Hippocampal formation (tissue), 2 donors: Measurements from ENCODE around the gene CORIN.
"Not testable (repeated sequence)": the region's sequence is repeated elsewhere in the genome, so short reads cannot be mapped to it uniquely, and the experiment has no call there.

Source experiments
- DNase-seq, 2 donors: peaks; one replicate each; lab custom pipeline; 2025; lab: John Stamatoyannopoulos, UW

Gene CORIN

DNA sequence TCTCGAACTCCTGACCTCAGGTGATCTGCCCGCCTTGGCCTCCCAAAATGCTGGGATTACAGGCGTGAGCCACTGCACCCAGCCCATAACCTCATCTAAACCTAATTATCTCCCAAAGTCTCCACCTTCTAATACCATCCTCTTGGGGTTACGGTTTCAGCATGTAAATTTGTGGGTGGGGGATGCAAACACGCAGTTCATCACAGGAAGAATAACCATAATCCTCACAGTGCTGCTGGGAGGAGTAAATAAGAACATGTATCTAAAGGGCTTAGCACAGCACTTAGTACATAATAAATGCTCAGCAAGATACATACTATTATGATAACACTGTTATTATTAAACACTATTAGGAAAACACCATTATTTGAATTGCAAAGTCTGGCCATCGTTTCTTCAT lies 116.4 kb downstream of the CORIN start:
- no peak for DNase-seq

DNA sequence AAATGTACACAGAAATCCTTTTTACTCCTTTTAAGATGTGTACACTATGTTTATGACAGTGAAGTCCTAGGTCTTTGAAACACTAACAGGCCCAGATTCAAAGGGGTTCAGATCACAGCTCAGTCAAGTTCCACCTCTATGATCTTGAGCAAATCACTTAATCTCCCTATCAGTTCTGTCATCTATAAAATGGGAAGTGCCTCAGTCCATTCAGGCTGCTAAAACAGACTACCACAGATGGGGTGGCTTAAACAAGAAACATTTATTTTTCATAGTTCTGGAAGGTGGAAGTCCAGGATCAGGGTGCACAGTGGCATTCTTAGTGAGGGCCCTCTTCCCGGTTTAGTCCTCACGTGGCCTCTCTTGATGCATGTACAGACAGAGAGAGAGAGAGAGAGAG lies 117.1 kb downstream of the CORIN start:
- DNase-seq = no peak

DNA sequence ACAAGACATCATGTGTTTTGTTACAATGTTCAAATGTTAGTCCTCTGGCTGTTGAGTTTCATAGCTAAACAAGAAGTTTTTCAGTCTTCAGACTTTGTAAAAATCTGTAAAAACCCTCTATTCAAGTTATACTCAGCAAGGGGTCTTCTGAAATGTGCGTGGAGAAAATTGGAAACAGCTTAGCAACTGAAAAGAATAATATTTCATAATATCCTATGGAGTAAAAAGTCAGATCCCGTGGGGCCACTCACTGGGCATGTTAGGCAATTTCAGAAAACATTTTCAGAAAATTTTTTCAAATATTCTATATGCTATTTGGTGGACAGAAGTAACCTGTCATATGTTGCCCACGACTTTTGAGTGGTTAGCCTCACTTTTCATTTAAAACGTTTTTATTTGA lies 118.3 kb downstream of the CORIN start:
- no peak for DNase-seq

DNA sequence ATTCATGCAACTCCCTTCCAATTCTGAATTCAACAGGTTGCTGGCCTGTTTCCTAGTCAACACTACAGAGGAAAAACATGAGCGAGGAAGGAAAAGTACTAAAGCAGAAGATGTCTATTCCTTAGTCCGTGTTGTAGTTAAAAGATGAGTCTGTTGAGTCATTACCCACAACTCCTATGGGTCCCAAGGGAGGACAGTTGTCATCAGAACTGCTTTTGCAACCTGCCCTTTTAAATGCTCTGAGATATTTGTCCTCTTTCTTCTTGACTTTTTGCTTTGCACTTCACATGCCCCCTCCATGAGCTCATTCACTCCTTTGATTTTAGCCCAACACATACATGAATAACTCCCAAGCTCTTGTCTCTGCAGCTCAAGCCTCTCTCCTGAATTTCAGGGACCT lies 119.2 kb downstream of the CORIN start:
- DNase-seq = no peak

DNA sequence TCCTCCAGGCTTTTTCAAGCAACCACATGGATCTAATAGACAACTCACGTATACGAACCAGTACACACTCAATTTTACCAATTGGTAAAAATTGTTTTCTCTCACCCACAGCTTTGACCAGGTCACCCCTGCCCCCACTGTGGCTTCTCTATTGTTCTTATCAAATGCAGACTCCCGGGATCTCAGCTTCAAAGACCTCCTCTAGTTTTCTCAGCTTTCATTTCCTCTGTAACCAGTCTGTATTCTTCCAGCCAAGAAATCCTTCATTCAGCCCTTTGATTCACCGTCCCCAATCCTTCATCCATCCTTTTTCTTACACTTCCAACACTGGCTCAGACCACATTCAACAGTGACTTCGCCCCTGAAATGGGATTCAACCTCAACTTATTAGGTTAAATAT lies 120.7 kb downstream of the CORIN start:
- no peak for DNase-seq

DNA sequence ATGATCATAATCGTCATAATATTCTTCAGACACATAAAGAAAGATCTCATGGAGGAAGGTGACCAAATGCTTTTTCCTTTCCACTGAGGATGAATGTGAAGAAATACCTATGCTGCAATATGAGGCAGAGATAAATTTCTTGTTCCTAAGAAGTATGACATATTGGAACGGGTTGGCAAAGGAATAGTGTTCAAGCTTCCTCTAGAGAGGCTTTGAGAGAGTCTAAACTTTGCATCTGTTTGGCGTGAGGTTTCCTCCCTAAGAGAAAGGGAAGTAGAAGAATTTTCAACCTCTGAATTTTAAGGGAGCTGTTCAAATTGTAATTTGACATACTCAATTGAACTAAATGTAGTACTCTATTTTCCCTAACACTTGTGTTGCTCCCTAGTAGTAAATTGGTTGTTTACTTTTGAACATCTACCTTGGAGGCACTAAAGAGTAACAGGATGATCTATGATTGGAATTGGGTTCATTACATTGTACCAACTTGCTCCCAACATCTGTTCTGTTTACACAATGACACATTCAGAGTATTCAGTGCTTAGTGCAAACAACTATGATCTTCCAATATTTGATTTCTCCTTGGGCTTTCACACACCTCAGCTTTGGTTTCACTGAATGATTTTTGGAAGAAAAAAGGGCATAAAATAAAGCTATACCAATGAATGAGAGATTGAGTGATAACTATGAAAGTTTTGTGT lies 122.0 kb downstream of the CORIN start:
- no peak for DNase-seq

DNA sequence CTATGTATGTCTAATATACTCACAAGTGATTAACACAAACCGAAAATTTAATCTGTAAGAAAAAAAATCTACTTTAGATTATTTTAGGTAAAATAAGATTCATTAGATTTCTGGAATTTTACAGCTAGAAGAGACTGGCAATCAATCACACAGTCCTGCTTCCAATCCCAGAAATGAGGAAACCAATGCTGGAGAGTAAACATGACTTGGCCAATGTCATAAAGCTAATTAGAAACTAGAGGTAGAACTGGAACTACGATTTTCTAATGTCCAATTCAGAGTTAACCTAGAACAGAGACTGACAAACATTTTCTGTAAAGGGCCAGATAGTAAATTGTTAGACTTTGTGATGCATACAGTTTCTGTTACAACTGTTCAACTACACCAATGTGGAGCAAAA lies 123.6 kb downstream of the CORIN start:
- DNase-seq = no peak

DNA sequence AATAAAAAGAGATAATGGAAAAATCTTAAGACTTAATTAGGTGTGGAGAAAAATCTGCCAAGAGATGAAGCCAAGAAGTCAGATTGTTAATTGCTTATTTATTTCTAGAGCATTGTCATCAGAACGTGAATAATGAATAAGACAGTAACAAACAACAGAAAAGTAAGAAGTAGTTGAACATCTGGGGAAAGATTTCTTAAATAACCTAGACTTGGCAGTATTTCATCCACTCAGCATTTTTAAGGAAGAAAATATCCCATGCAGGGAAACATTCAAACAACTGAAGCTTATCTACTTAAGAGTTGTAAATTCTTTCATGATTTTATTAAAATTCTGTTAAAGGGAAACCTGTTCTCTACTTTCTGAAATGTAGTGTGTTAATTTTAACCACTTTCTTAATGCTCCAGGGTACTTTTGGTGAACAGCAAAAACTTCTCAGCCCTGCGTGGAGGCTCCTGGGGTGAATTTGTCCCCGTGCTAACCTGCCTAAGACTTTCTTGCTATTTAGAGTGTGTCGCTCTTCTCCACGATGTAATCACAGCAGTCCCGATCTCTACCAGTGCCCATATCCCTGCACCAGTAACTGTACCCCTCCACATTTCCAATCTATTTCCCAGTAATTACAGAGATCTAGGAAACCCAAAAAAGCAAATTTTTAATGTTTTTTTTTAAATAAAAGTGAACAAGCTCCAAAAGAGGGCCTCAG lies 124.6 kb downstream of the CORIN start:
- no peak for DNase-seq

DNA sequence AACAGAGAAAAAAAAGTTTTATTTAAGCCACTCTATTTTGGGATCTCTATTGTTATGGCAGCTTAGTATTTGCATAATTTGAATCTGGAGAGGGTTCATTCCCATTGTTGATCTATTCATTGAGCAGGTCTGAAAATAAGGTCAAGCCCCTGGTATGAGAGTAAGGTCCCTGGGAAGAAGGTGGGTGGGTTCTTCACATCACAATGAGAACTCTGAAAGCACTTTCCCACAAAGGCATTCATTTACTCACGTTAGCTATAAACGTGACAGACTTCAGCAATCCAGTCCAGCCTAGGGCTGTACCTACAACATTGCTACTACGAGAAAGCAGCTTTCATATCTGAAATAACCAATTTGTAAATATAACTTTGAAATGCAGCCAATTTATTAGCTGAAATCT lies 126.2 kb downstream of the CORIN start:
- no peak for DNase-seq

DNA sequence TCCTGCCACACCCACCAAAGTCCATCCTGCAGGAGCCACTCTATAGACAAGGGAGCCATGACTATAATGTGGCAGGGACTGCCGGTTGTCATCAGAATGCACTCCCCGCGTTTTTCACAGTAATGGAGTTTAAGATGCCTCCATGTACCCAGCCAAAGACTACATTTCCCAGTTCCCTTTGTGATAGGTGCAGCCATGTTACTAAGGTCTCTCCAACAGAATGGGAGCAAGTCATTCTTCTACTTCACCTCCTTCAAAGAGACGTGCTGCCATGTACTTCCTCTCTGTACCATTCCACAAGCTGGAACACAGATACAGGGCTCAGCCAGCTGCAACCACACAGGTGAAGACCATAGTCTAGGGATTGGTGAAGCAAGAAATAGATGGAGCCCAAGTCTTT lies 126.7 kb downstream of the CORIN start:
- no peak for DNase-seq

DNA sequence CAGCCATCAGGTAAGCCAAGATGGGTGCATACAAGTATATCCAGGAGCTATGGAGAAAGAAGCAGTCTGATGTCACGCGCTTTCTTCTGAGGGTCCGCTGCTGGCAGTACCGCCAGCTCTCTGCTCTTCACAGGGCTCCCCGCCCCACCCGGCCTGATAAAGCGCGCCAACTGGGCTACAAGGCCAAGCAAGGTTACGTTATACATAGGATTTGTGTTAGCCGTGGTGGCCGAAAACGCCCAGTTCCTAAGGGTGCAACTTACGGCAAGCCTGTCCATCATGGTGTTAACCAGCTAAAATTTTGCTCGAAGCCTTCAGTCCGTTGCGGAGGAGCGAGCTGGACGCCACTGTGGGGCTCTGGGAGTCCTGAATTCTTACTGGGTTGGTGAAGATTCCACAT lies 131.5 kb downstream of the CORIN start:
- DNase-seq = not testable (repeated sequence)

DNA sequence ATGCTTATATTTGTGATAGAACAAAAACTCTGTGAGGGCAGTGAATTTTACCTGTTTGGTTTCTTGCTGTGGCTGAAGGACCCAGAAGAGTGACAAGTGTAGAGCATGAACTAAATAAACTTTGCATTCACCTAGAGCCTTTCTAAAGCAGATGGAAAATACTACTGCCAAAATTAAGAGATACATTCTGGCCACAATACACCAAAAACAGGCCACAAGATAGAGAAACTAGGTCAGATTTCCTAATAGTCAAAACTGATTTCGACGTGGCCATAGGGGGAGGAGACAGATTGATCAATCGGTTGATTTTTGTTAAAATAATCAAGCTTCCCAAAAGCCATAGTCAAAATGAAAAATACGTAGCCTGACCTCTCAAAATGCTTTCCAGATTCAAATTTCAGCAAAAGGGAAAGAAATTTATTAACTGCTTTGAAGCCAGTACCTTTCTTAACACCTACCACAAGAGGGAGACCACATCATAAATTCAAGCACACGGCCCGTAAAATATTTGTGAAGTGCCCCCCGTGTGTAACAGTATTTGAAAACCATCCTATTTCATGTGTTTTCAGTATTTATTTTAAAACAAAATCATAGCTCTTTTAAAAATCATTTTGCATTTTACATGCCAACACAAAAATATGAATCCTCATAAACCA lies 132.4 kb downstream of the CORIN start:
- no peak for DNase-seq

DNA sequence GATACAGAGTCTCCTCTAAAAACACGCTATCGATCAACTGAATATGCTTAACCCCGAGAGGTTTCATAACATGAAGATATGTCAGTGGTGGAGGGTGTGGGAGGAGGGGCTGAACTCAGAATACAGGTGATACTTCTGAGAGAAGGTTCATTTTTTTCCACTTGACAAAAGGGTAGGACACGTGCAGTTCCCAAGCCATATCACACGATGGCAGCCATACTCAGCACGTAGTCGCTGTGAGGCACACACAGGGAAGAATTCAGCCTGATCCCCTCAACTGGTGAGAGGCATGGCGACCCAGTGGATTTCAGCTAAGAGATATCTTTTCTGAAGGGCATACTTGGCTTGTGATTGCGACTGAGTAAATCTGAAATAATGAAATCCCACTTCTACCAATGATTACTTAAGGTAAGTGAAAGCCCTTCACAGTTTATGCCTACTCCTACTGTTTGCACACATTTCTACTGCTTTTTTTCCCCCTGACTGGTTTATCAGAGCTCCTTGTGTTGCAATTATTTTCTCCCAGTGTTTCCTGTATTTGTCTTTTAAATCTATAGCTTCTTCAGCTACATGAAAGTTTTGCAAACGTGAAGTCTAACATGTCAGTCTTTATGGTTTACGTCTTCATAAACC lies 133.1 kb downstream of the CORIN start:
- no peak for DNase-seq

DNA sequence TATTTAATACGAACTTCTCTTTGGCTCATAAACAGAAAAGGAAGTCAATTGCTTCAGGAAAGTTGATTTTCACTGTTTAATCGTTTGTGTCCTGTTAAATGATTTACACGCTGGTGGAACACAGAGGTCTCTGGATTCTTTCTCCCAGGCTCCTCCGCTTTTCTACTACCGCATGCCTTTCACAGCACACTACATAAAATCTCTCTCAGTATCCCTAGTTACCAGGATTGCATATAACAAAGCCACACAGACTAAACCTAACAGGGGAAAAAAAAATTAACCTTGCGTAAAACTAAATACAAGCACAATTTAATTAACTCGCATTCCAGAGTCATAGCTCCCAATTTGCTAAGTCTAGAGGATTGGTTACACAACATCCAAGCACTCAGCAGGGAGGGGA lies 133.9 kb downstream of the CORIN start:
- no peak for DNase-seq

DNA sequence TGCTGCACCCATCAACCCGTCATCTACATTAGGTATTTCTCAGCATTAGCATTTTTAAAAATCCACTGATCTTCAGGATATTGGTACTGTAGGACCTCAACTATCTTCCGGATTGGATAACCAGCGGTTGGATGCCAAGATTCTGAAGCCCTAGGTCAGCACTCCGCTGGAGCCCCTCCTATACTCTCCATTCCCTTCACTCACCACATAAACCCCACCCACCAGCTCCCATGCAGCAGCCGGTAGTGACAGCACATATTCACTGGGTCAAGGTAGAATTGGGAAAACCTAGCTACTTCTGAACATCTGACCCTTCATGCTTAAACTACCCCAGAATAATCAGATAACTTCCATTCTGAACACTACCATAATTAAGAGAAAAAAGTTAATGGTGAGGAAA lies 134.9 kb downstream of the CORIN start:
- no peak for DNase-seq

DNA sequence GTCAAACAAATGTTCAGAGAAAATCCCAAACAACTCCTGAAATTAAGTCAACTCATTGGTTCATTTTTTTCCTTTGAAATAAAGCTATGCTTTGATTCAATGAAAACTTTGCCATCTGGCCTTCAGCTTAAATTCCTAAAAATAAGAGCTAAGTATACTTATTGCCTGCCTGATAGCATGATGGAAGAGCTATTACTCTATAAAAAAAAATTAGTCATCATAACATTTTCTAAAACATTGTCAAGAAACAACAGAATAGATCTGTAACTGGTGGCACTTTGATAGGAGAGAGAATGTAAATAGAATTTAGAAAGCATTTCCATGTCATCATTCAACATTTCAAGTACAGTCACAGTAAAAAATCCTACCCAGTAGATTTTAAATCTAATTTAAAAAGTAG lies 136.6 kb downstream of the CORIN start:
- no peak for DNase-seq

DNA sequence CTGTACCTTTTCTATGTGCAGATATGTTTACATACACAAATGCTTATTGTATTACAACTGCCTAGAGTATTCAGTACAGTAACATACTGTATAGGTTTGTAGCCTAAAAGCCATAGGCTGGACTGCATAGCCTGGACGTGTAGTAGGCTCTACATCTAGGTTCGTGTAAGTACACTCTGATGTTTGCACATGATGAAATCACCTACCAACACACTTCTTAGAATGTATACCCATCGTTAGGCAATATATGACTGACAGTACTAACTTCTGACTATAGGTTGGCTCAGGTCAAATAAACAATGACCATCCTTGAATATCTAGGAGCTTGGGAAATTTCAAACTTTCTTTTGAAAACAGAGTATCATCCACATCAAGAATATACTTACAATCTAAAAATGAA lies 139.0 kb downstream of the CORIN start:
- no peak for DNase-seq

DNA sequence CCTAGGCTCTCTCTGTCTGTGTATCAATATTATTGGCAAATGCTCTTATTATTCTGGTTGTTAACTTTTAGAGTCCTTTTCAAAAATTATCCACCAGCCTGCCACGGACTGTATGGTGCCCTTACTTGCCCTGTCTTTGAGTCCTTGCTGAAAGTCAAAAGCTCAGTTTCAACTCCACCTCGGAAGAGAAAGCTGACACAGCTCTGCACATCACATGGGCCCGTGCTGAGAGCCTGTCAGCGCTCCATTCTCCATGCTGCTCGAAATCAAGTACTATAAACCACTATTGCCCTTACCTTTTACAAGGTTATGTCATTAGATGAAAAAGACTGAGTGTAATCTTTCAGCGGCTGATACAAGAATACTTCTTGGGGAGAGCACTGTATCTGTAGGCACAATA lies 141.0 kb downstream of the CORIN start:
- DNase-seq = no peak

DNA sequence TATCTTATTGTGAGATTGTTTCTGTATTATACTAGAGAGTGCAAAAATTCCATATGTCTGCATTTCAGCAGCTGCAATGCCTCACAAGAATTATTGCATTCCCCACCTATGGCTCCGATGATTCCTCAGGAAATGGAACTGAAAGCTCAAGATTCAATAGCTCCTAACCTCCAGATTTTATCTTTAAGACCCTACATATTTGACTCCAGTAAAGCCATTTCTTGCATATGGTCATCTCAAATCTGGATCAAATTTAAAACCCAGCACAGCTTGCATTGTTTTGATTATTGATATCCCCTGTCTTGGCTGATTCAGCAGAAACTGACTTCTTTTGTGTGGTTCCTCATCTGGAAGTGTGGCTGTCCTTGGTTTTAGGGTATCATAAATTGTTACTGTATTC lies 142.6 kb downstream of the CORIN start:
- DNase-seq = no peak

DNA sequence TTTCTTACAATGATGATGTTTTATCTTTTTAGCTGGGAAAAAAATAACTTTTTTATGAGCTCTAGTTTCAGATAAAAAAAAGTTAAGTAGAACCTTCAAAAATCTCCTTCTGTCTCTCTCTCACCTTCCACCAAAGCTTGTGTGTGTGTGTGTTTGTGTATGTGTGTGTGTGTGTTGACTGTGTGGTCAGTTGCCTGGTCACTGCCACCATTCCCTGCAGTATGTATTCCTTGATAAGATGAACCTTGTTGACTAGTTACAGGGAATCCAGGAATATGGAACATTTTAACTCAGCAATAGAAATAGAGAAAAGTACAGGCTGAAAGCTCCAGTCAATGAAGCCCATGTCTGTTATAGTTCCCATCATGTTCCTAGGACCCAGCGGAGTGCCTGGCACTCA lies 143.5 kb downstream of the CORIN start:
- no peak for DNase-seq

DNA sequence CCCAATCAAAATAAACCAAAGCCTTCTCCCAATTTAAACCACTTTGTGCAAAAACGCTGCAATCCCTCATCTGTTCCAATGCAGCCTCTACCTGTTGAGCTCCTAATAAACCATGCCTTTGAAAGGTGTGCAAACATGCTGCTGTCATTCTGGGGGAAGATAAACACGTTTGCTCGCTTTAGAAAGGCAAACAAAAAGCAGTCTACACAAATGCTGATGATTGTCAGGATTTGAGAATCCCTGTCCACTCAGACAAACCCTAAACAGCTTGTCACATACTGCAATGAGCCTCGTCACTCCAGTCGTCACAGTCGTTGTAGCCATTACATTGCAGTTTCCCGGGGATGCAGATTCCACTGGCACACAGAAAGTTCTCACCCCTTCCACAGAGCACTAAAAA lies 145.2 kb downstream of the CORIN start:
- no peak for DNase-seq

DNA sequence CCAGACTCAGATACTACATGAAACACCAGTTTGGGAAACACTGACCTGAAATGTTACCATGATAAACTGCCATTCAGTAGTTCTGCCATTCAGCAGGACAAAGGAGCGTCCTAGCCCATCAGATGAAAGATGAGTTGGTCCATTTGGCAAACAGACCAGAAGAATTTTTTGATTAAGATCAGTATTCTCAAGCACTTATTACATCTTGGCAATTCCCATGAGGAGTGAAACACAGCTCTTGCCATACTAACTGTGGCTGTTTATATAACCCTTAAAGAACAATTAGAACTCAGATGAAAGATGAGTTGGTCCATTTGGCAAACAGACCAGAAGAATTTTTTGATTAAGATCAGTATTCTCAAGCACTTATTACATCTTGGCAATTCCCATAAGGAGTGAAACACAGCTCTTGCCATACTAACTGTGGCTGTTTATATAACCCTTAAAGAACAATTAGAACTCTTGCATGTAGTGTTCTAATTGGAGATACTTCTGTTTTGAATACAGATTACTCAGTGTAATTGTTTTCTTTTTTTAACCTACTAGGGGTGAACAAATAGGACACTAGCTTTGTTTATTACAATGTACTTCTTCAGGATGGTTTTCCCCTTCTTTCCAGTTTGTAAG lies 146.0 kb downstream of the CORIN start:
- not testable (repeated sequence) for DNase-seq
